Mesenchymal stem cell (in vitro differentiated cells and primary cell): ENCODE data around the gene PSMD13.

Experiments used
- DNase-seq: peaks from one replicate; pipeline ENCODE4 v3.0.0-alpha.2; 2013
- H2AFZ ChIP-seq: one replicate; pipeline ENCODE4 v1.6.1; 2013; ENCODE audit warnings: low read depth, mild to moderate bottlenecking, control low read depth, inconsistent platforms, low read length, moderate library complexity
- H2AK5ac ChIP-seq: 2 replicates; pipeline ENCODE4 v1.6.1; 2013; ENCODE audit warnings: low read length, moderate library complexity, mild to moderate bottlenecking, inconsistent platforms; ENCODE audit not compliant: severe bottlenecking
- H2BK120ac ChIP-seq: one replicate; pipeline ENCODE4 v1.6.1; 2013; ENCODE audit warnings: low read depth, mild to moderate bottlenecking, inconsistent platforms, low read length, moderate library complexity
- H2BK12ac ChIP-seq, 2 experiments: one replicate each; pipeline ENCODE4 v1.6.1; 2013; ENCODE audit warnings: inconsistent platforms in 2 of 2, low read length in 2 of 2, mild to moderate bottlenecking in 2 of 2, moderate library complexity in 2 of 2, control low read depth in 1 of 2
- H2BK15ac ChIP-seq: one replicate; pipeline ENCODE4 v1.6.1; 2013; ENCODE audit warnings: mild to moderate bottlenecking, low read depth, inconsistent platforms; ENCODE audit not compliant: poor library complexity, severe bottlenecking
- H2BK5ac ChIP-seq: 2 replicates; pipeline ENCODE4 v1.6.1; 2013; ENCODE audit warnings: low read depth, mild to moderate bottlenecking, low read length, control low read depth, inconsistent platforms; ENCODE audit not compliant: poor library complexity, severe bottlenecking
- H3K14ac ChIP-seq, 2 experiments: one replicate each; pipeline ENCODE4 v1.6.1; 2013; ENCODE audit warnings: inconsistent platforms in 2 of 2, low read length in 2 of 2, control low read depth in 1 of 2, mild to moderate bottlenecking in 1 of 2, moderate library complexity in 1 of 2
- H3K18ac ChIP-seq, 2 experiments: one replicate each; pipeline ENCODE4 v1.6.1; 2013; ENCODE audit warnings: inconsistent platforms in 2 of 2, low read length in 2 of 2, control low read depth in 1 of 2, low read depth in 1 of 2, mild to moderate bottlenecking in 1 of 2
- H3K23ac ChIP-seq, 2 experiments: one replicate each; pipeline ENCODE4 v1.6.1; 2013; ENCODE audit warnings: inconsistent platforms in 2 of 2, low read length in 2 of 2, mild to moderate bottlenecking in 2 of 2, moderate library complexity in 2 of 2, control low read depth in 1 of 2
- H3K27ac ChIP-seq: 2 replicates; pipeline ENCODE4 v1.5.1; 2013; ENCODE audit warnings: mild to moderate bottlenecking, moderate library complexity, low read length, control low read depth, inconsistent platforms; ENCODE audit not compliant: poor library complexity, severe bottlenecking
- H3K27me3 ChIP-seq, 2 experiments: 2 replicates each; pipeline versions ENCODE4 v1.6.1 to v1.7.0; 2013; ENCODE audit warnings: low read length in 2 of 2, mild to moderate bottlenecking in 2 of 2, moderate library complexity in 2 of 2, control low read depth in 1 of 2, inconsistent platforms in 1 of 2; ENCODE audit not compliant: control insufficient read depth in 1 of 2, insufficient read depth in 1 of 2
- H3K36me3 ChIP-seq, 2 experiments: 2 replicates each; pipeline versions ENCODE4 v1.6.1 to v1.7.0; 2013; ENCODE audit warnings: low read length in 2 of 2, control low read depth in 1 of 2, inconsistent platforms in 1 of 2, low read depth in 1 of 2, mild to moderate bottlenecking in 1 of 2; ENCODE audit not compliant: insufficient read depth in 2 of 2, control insufficient read depth in 1 of 2
- H3K4ac ChIP-seq, 2 experiments: one replicate each; pipeline ENCODE4 v1.6.1; 2013; ENCODE audit warnings: inconsistent platforms in 2 of 2, low read length in 2 of 2, mild to moderate bottlenecking in 2 of 2, moderate library complexity in 2 of 2, control low read depth in 1 of 2, low read depth in 1 of 2
- H3K4me1 ChIP-seq: 2 replicates; pipeline ENCODE4 v1.6.1; 2013; ENCODE audit warnings: low read depth, low read length, control low read depth; ENCODE audit not compliant: control insufficient read depth, insufficient read depth
- H3K4me2 ChIP-seq: 2 replicates; pipeline ENCODE4 v1.6.1; 2013; ENCODE audit warnings: low read length, mild to moderate bottlenecking, inconsistent platforms; ENCODE audit not compliant: poor library complexity, severe bottlenecking
- H3K4me3 ChIP-seq, 2 experiments: 2 replicates each; pipeline versions ENCODE4 v1.5.1 to v1.7.0; 2013; ENCODE audit warnings: low read length in 2 of 2, mild to moderate bottlenecking in 2 of 2, control low read depth in 1 of 2, low read depth in 1 of 2; ENCODE audit not compliant: insufficient read depth in 1 of 2
- H3K79me1 ChIP-seq: replicated peaks from 2 replicates; pipeline ENCODE4 v1.6.1; 2013; ENCODE audit warnings: mild to moderate bottlenecking, control low read depth, low read length, inconsistent platforms; ENCODE audit not compliant: poor library complexity, severe bottlenecking
- H3K9ac ChIP-seq: 2 replicates; pipeline ENCODE4 v1.7.0; 2013; ENCODE audit warnings: mild to moderate bottlenecking, low read length, moderate library complexity
- H3K9me3 ChIP-seq: 2 replicates; pipeline ENCODE4 v1.7.0; 2013; ENCODE audit warnings: mild to moderate bottlenecking, low read length; ENCODE audit not compliant: control insufficient read depth
- H4K8ac ChIP-seq: one replicate; pipeline ENCODE4 v1.6.1; 2013; ENCODE audit warnings: inconsistent platforms, mild to moderate bottlenecking, low read length, moderate library complexity
- H4K91ac ChIP-seq: one replicate; pipeline ENCODE4 v1.6.1; 2013; ENCODE audit warnings: mild to moderate bottlenecking, low read length, inconsistent platforms
- WGBS: methylation state at CpG from one replicate; pipeline ENCODE4 v1.1.7; 2013; ENCODE audit warnings: mixed read lengths; 5-methylcytosine and 5-hydroxymethylcytosine counted together

The PSMD13 gene

GRCh38 chr11:293852-294661, 57.3 kb downstream of the PSMD13 start:
- H3K4me3 ChIP-seq = no peak overlapping the region
- H3K18ac ChIP-seq = no peak overlapping the region
- H2AFZ ChIP-seq = no peak overlapping the region
- H3K36me3 ChIP-seq = peaks cover 0 to 59% of the 10 kb centered on the region in 2 experiments
- WGBS = 94% methylated on average over 27 of the region's 27 CpGs
- H2BK12ac ChIP-seq = no peak overlapping the region
- H3K9me3 ChIP-seq = no peaks in the 10 kb centered on the region
- peaks cover 9% of the 10 kb centered on the region for H3K79me1 ChIP-seq
- DNase-seq = no peak
- H3K14ac ChIP-seq = no peak overlapping the region
- H3K4ac ChIP-seq = no peak overlapping the region
- H3K4me1 ChIP-seq = peaks cover 33% of the 10 kb centered on the region
- H3K27me3 ChIP-seq = peaks cover 0 to 35% of the 10 kb centered on the region in 2 experiments
- H4K91ac ChIP-seq = no peak overlapping the region
- no peak overlapping the region for H3K27ac ChIP-seq
- H2BK120ac ChIP-seq = no peak overlapping the region
- no peak overlapping the region for H2BK15ac ChIP-seq
- H3K9ac ChIP-seq = no peak overlapping the region
- no peak overlapping the region for H3K4me2 ChIP-seq
- no peak overlapping the region for H3K23ac ChIP-seq
- no peak overlapping the region for H2AK5ac ChIP-seq
- H2BK5ac ChIP-seq = no peak overlapping the region
- no peak overlapping the region for H4K8ac ChIP-seq

GRCh38 chr11:294780-295179, 58.0 kb downstream of the PSMD13 start:
- Histone ChIP-seq H3K9ac (no peak overlapping the region), H3K27me3 (peaks cover 0 to 40% of the 10 kb centered on the region in 2 experiments), H3K36me3 (peaks cover 0 to 59% of the 10 kb centered on the region in 2 experiments), H2AK5ac (no peak overlapping the region), H3K4me2 (no peak overlapping the region), H4K8ac (no peak overlapping the region), H3K9me3 (no peaks in the 10 kb centered on the region), H3K79me1 (peaks cover 6% of the 10 kb centered on the region), H3K23ac (no peak overlapping the region), H3K4me1 (peaks cover 28% of the 10 kb centered on the region), H2BK15ac (no peak overlapping the region), H2BK12ac (no peak overlapping the region), H3K27ac (no peak overlapping the region), H2BK5ac (no peak overlapping the region), H2AFZ (no peak overlapping the region), H3K4ac (no peak overlapping the region), H2BK120ac (no peak overlapping the region), H4K91ac (no peak overlapping the region), H3K18ac (no peak overlapping the region), H3K14ac (no peak overlapping the region), H3K4me3 (no peak overlapping the region)
- 98% methylated on average over 16 of the region's 16 CpGs for WGBS
- DNase-seq = no peak

GRCh38 chr11:295351-296170, 58.8 kb downstream of the PSMD13 start:
- Histone ChIP-seq H3K4ac (no peak overlapping the region), H3K14ac (no peak overlapping the region), H2BK120ac (no peak overlapping the region), H3K4me1 (peaks cover 20% of the 10 kb centered on the region), H2BK5ac (no peak overlapping the region), H3K9ac (no peak overlapping the region), H2AK5ac (no peak overlapping the region), H3K23ac (no peak overlapping the region), H2AFZ (no peak overlapping the region), H3K4me2 (no peak overlapping the region), H4K91ac (no peak overlapping the region), H2BK15ac (no peak overlapping the region), H3K18ac (no peak overlapping the region), H3K79me1 (peaks cover 1% of the 10 kb centered on the region), H4K8ac (no peak overlapping the region), H3K4me3 (no peak overlapping the region), H3K27me3 (peaks cover 0 to 48% of the 10 kb centered on the region in 2 experiments), H3K36me3 (peaks cover 0 to 54% of the 10 kb centered on the region in 2 experiments), H2BK12ac (no peak overlapping the region), H3K9me3 (no peaks in the 10 kb centered on the region), H3K27ac (no peak overlapping the region)
- 80% methylated on average over 26 of the region's 26 CpGs for WGBS
- no peak for DNase-seq
